Osteoblast (primary cell): Measurements from ENCODE around the gene RPL18A. TPM values are rescaled to one million over a fixed set of nuclear protein-coding genes. Genes with fewer than 3 reads are reported as not detected.

Experiments used
- DNase-seq: peaks from one replicate; pipeline ENCODE4 v3.0.0; 2011; ENCODE audit warnings: low spot score, mixed read lengths; ENCODE audit not compliant: insufficient read length; ENCODE audit errors: missing footprints
- H2AFZ ChIP-seq: 2 replicates; pipeline ENCODE4 v1.6.0; 2011; ENCODE audit warnings: mild to moderate bottlenecking, low read length
- H3K27ac ChIP-seq: 2 replicates; pipeline ENCODE4 v1.5.1; 2011; ENCODE audit warnings: mild to moderate bottlenecking, low read depth, low read length, moderate library complexity
- H3K27me3 ChIP-seq: 2 replicates; pipeline ENCODE4 v1.6.0; 2012; ENCODE audit warnings: mild to moderate bottlenecking, control low read depth, inconsistent platforms, low read length, moderate library complexity; ENCODE audit not compliant: insufficient read depth
- H3K36me3 ChIP-seq: 2 replicates; pipeline ENCODE4 v1.5.1; 2011; ENCODE audit warnings: mild to moderate bottlenecking, low read length, control low read depth, moderate library complexity; ENCODE audit not compliant: insufficient read depth
- H3K4me1 ChIP-seq: 2 replicates; pipeline ENCODE4 v1.5.1; 2011; ENCODE audit warnings: mild to moderate bottlenecking, low read length, control low read depth, moderate library complexity; ENCODE audit not compliant: insufficient read depth
- H3K4me2 ChIP-seq: 2 replicates; pipeline ENCODE4 v1.6.0; 2011; ENCODE audit warnings: mild to moderate bottlenecking, low read length; ENCODE audit not compliant: insufficient read depth
- H3K4me3 ChIP-seq: fragments of 200-600 bp; sonication (generic); 3 replicates; pipeline ENCODE4 v1.5.1; 2012; ENCODE audit warnings: mild to moderate bottlenecking, low read length, inconsistent platforms; ENCODE audit not compliant: insufficient read depth
- H3K79me2 ChIP-seq: 2 replicates; pipeline ENCODE4 v1.6.0; 2012; ENCODE audit warnings: mild to moderate bottlenecking, low read length, control low read depth, inconsistent platforms; ENCODE audit not compliant: insufficient read depth
- H3K9me3 ChIP-seq: 2 replicates; pipeline ENCODE4 v1.5.1; 2011; ENCODE audit warnings: low read depth, low read length, control low read depth
- H4K20me1 ChIP-seq: 2 replicates; pipeline ENCODE4 v1.6.0; 2012; ENCODE audit warnings: mild to moderate bottlenecking, low read length, control low read depth; ENCODE audit not compliant: insufficient read depth
- total RNA-seq: library from RNA; depleted of rRNA; stranded (reverse); fragments of >200 nt; gene quantifications from 2 replicates; pipeline ENCODE4 v1.2.3, GENCODE V29; 2012
- TF ChIP-seq, protein P1 (sequence below): IDR thresholded peaks from 2 replicates; pipeline ENCODE4 v1.5.1; 2011; ENCODE audit warnings: mild to moderate bottlenecking, low read depth, low read length, moderate library complexity; ENCODE audit errors: extremely low read depth

Gene RPL18A
- total RNA-seq, result 786 and 869 TPM in 2 replicates

DNA sequence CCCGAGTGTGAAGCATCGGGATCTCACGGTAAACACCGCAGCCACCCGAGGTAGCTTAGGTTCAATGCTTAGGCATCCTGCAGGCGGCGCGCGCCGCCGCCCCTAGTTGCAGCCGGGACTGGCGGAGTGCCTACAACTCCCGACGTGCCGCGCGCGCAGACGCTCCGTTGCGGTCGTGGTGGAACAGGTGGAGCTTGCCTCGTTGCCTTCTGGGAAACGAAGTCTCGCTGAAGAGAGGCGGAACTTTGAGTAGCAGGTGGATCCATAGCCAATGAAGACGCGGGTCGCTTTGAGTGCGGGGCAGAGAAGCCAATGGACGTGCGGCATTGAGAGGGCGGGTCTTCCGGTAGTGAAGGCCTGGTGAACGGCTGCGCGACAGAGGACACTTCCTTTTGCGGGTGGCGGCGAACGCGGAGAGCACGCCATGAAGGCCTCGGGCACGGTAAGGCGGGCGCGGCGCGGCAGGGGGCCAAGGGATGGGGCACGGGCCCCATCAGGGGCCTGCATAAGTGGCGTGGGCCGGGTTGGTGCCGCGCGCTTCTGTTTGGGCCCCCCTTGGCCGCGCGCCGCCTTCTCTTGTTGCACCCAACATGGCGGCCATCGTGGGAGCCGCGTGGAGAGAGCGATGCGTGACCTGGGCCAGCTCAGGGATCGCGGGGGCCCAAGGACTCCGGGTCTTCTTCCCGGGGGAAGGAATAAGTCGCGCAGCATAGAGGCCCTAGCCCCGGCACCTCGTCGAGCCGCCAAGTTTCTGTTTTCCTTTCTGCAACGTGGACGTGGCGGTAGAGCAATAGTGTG, at the start of gene RPL18A:
TSS of gene RPL18A (plus strand) at position 378 of the 798 bp plus-strand sequence. CDS start at position 425, 47 bp downstream.
- Histone ChIP-seq H3K27me3 (no peaks in the 10 kb centered on the region), H2AFZ (peak within 1 kb of the TSS; percentile 92), H4K20me1 (peaks cover 44% of the 10 kb centered on the region), H3K36me3 (peaks cover 36% of the 10 kb centered on the region), H3K4me1 (peaks cover 16% of the 10 kb centered on the region), H3K79me2 (peaks cover 34% of the 10 kb centered on the region), H3K27ac (peak within 1 kb of the TSS; percentile 90), H3K9me3 (no peaks in the 10 kb centered on the region), H3K4me3 (peak within 1 kb of the TSS; percentile 100), H3K4me2 (peak within 1 kb of the TSS; percentile 88)
- TF ChIP-seq, protein P1, sequence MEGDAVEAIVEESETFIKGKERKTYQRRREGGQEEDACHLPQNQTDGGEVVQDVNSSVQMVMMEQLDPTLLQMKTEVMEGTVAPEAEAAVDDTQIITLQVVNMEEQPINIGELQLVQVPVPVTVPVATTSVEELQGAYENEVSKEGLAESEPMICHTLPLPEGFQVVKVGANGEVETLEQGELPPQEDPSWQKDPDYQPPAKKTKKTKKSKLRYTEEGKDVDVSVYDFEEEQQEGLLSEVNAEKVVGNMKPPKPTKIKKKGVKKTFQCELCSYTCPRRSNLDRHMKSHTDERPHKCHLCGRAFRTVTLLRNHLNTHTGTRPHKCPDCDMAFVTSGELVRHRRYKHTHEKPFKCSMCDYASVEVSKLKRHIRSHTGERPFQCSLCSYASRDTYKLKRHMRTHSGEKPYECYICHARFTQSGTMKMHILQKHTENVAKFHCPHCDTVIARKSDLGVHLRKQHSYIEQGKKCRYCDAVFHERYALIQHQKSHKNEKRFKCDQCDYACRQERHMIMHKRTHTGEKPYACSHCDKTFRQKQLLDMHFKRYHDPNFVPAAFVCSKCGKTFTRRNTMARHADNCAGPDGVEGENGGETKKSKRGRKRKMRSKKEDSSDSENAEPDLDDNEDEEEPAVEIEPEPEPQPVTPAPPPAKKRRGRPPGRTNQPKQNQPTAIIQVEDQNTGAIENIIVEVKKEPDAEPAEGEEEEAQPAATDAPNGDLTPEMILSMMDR, result peak; percentile 87
- DNase-seq, result peak; percentile 99

DNA sequence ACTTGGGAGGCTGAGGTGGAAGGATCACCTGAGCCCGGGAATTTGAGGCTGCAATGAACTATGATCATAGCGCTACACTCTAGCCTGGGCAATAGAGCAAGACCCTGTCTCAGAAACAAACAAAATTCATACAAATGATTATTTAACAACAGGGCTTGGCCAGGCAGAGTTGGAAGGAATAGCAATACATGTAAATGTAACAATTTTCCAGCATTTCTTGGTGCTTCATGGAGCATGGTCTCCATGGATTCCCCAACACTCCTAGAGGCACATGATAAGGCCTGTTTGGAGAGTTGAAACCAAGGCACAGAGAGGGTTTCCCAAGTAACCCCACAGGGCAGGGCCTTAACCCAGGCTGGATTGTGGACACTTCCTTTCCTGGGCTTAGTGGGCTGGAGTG, 48.6 kb upstream of the RPL18A start:
- no peaks in the 10 kb centered on the region for H3K27me3 ChIP-seq

DNA sequence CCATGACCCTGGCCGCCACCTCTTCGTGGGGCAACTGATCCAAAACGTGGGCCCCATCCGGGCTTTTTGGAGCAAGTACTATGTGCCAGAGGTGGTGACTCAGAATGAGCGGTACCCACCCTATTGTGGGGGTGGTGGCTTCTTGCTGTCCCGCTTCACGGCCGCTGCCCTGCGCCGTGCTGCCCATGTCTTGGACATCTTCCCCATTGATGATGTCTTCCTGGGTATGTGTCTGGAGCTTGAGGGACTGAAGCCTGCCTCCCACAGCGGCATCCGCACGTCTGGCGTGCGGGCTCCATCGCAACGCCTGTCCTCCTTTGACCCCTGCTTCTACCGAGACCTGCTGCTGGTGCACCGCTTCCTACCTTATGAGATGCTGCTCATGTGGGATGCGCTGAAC, 48.0 kb upstream of the RPL18A start:
- no peaks in the 10 kb centered on the region for H3K4me1 ChIP-seq
- DNase-seq, result no peak
- no peak overlapping the region for H3K4me3 ChIP-seq
- H4K20me1 ChIP-seq, result no peaks in the 10 kb centered on the region
- no peak overlapping the region for H2AFZ ChIP-seq
- H3K4me2 ChIP-seq, result no peak overlapping the region
- H3K27ac ChIP-seq, result no peak overlapping the region
- no peaks in the 10 kb centered on the region for H3K9me3 ChIP-seq
- TF ChIP-seq, protein P1, result no peak
- no peaks in the 10 kb centered on the region for H3K36me3 ChIP-seq
- H3K27me3 ChIP-seq, result no peaks in the 10 kb centered on the region
- no peaks in the 10 kb centered on the region for H3K79me2 ChIP-seq

More for the DNA sequence above, 48.6 kb upstream of the RPL18A start:
- Histone ChIP-seq H3K36me3 (no peaks in the 10 kb centered on the region), H3K4me3 (no peak overlapping the region), H3K27ac (no peak overlapping the region), H3K9me3 (no peaks in the 10 kb centered on the region), H3K79me2 (no peaks in the 10 kb centered on the region), H4K20me1 (no peaks in the 10 kb centered on the region), H3K4me1 (no peaks in the 10 kb centered on the region), H2AFZ (no peak overlapping the region), H3K4me2 (no peak overlapping the region)
- DNase-seq, result peak; percentile 58
- TF ChIP-seq, protein P1, result no peak

DNA sequence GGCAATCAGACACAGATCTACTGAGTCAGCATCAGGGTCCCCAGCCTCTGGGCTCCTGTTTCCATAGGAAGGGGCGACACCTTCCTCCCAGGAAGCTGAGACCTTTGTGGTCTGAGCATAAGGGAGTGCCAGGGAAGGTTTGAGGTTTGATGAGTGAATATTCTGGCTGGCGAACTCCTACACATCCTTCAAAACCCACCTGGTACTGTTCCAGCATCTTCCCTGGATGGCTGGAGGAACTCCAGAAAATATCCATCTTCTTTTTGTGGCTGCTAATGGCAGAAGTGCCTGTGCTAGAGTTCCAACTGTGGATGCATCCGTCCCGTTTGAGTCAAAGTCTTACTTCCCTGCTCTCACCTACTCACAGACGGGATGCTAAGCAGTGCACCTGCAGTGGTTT, 47.6 kb upstream of the RPL18A start:
- H3K9me3 ChIP-seq, result no peaks in the 10 kb centered on the region
- H3K27me3 ChIP-seq, result no peaks in the 10 kb centered on the region
- no peak overlapping the region for H3K4me2 ChIP-seq
- no peak overlapping the region for H3K4me3 ChIP-seq
- DNase-seq, result peak; percentile 75
- no peaks in the 10 kb centered on the region for H3K36me3 ChIP-seq
- H3K27ac ChIP-seq, result no peak overlapping the region
- no peak overlapping the region for H2AFZ ChIP-seq
- H4K20me1 ChIP-seq, result no peaks in the 10 kb centered on the region
- H3K4me1 ChIP-seq, result no peaks in the 10 kb centered on the region
- TF ChIP-seq, protein P1, result no peak
- no peaks in the 10 kb centered on the region for H3K79me2 ChIP-seq
